ENCODE measurements around the gene SCRG1.

DNA sequence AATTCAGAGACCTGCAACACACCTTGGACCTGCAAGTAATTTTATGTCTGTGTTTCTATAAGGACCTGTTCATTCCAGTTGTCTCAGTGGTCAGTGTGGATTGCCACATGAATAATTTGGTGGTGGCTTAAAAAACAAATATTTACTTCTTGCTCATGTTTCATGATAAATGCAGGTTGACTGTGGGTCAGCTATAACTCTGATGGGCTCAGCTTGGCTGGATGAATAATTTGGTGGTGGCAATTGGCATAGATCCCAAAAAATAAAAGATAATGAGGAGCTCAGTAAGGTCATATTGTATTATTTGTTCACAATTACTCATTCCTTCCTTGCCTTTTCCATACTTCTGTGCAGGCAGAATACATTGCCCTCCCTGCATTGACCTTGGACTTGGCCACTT lies 18.9 kb upstream of the SCRG1 start:
- no peak for TF ChIP-seq CTCF (IDR thresholded peaks at IDR 0.05; ENCODE audit: insufficient read depth, low read depth, low read length)
- no peak for TF ChIP-seq EZH2 (IDR thresholded peaks at IDR 0.05; ENCODE audit: insufficient read depth, low read length)

Measured in astrocyte (in vitro differentiated cells and primary cell).